K562 (cell line): ENCODE measurements around the gene SLC27A2. TPM values are rescaled to one million over a fixed set of nuclear protein-coding genes. Genes with fewer than 3 reads are reported as not detected.
A peak's percentile ranks its signal among the peaks of the same experiment; 100 is the strongest.

Source experiments
- CEBPB ChIP-seq: fragments of 450-650 bp; IDR thresholded peaks from 2 replicates; pipeline ENCODE4 v1.6.1; 2016; ENCODE audit warnings: missing genetic modification characterization, missing compliant biosample characterization
- CEBPG ChIP-seq, 3 experiments: fragments of 200-800 bp in 1 of 3; sonication (Bioruptor generic) in 1 of 3; sonication (generic) in 1 of 3; formaldehyde crosslinking in 1 of 3; IDR thresholded peaks in 2 of 3; conservative IDR thresholded peaks in 1 of 3; 2 replicates each; pipeline versions ENCODE4 v1.6.1 to v1.8.0; 2016 to 2022; ENCODE audit warnings: missing compliant biosample characterization in 2 of 3, missing genetic modification characterization in 2 of 3, mild to moderate bottlenecking in 1 of 3, missing genetic modification reagents in 1 of 3
- GABPA ChIP-seq: fragments of 200-800 bp; sonication (Bioruptor generic); conservative IDR thresholded peaks from 2 replicates; pipeline ENCODE4 v1.6.1; 2016; ENCODE audit warnings: low read depth, missing genetic modification characterization, missing compliant biosample characterization
- RBM34 ChIP-seq: fragments of 200-400 bp; formaldehyde crosslinking; IDR thresholded peaks from 2 replicates; pipeline ENCODE4 v1.6.1; 2018; ENCODE audit warnings: low read length, borderline replicate concordance; ENCODE audit not compliant: insufficient read depth
- SAP30 ChIP-seq: fragments of 200-600 bp; sonication (generic); IDR thresholded peaks from 2 replicates; pipeline ENCODE4 v1.6.1; 2012; ENCODE audit warnings: borderline replicate concordance, low read depth, mild to moderate bottlenecking, moderate library complexity, low read length, control low read depth, inconsistent platforms; ENCODE audit not compliant: insufficient read depth, poor library complexity, severe bottlenecking
- SMARCA4 ChIP-seq: fragments of 450-650 bp; IDR thresholded peaks from 2 replicates; pipeline ENCODE4 v1.6.1; 2016
- SMARCE1 ChIP-seq: fragments of 450-650 bp; IDR thresholded peaks from 2 replicates; pipeline ENCODE4 v1.7.1; 2016; ENCODE audit warnings: mild to moderate bottlenecking
- SOX6 ChIP-seq: fragments of 450-650 bp; IDR thresholded peaks from 2 replicates; pipeline ENCODE4 v1.6.1; 2014; ENCODE audit warnings: mild to moderate bottlenecking
- TEAD4 ChIP-seq, 2 experiments: sonication (generic) in 1 of 2; formaldehyde crosslinking in 1 of 2; IDR thresholded peaks; 2 replicates each; pipeline versions ENCODE4 v1.6.1 to v1.8.0; 2012 to 2022; ENCODE audit warnings: borderline replicate concordance in 1 of 2, inconsistent platforms in 1 of 2, low read length in 1 of 2, mild to moderate bottlenecking in 1 of 2, missing genetic modification reagents in 1 of 2
- ZNF586 ChIP-seq: fragments of 450-650 bp; formaldehyde crosslinking; conservative IDR thresholded peaks from 2 replicates; pipeline ENCODE4 v1.4.0; 2020; ENCODE audit warnings: mild to moderate bottlenecking, moderate library complexity
- polyA plus RNA-seq, 8 experiments: library from polyadenylated mRNA; depleted of rRNA in 4 of 8; stranded (reverse) in 5 of 8; unstranded in 3 of 8; fragments of >200 nt; fragmentation: Nextera tagmentation in 2 of 8; fragmentation: Illumina TruSeq in 1 of 8; extraction: Ambion mirVana in 2 of 8; extraction: Trizol in 1 of 8; gene quantifications; 2 replicates each; pipeline versions ENCODE4 v1.2.1 to v1.2.3, GENCODE V29; 2011 to 2014; ENCODE audit warnings: inconsistent platforms in 1 of 8, missing spikeins in 1 of 8
- total RNA-seq, 7 experiments: library from RNA; depleted of rRNA in 6 of 7; stranded (reverse); fragments of >200 nt in 6 of 7; fragmentation: Illumina TruSeq in 2 of 7; extraction: Trizol in 2 of 7; gene quantifications; 2 replicates each; pipeline versions ENCODE4 v1.2.1 to v1.2.3, GENCODE V29; 2011 to 2021; ENCODE audit warnings: low replicate concordance in 1 of 7
- TF ChIP-seq, protein P1 (sequence below): fragments of 250-450 bp; sonication (Bioruptor Pico); IDR thresholded peaks from 2 replicates; pipeline ENCODE4 v1.4.0; 2020
- TF ChIP-seq, protein P2 (sequence below): fragments of 450-650 bp; IDR thresholded peaks from 2 replicates; pipeline ENCODE4 v1.6.1; 2016; ENCODE audit warnings: mild to moderate bottlenecking
- TF ChIP-seq, protein P3 (sequence below), 2 experiments: fragments of 450-650 bp in 1 of 2; sonication (generic) in 1 of 2; formaldehyde crosslinking in 1 of 2; IDR thresholded peaks in 1 of 2; conservative IDR thresholded peaks in 1 of 2; 2 replicates each; pipeline versions ENCODE4 v1.6.1 to v1.8.1; 2016 to 2023; ENCODE audit warnings: mild to moderate bottlenecking in 2 of 2, moderate library complexity in 2 of 2, inconsistent platforms in 1 of 2, missing genetic modification reagents in 1 of 2
- TF ChIP-seq, protein P4 (sequence below): fragments of 250-450 bp; sonication (Bioruptor Pico); IDR thresholded peaks from 2 replicates; pipeline ENCODE4 v1.5.1; 2021; ENCODE audit warnings: mild to moderate bottlenecking

The SLC27A2 gene
- total and polyA plus RNA-seq, 9 of the 15 experiments (the other 6 are each of a cell fraction or from before 2014, with no cell fraction given) = 4.9 to 38.0 (median 22.7) TPM

DNA sequence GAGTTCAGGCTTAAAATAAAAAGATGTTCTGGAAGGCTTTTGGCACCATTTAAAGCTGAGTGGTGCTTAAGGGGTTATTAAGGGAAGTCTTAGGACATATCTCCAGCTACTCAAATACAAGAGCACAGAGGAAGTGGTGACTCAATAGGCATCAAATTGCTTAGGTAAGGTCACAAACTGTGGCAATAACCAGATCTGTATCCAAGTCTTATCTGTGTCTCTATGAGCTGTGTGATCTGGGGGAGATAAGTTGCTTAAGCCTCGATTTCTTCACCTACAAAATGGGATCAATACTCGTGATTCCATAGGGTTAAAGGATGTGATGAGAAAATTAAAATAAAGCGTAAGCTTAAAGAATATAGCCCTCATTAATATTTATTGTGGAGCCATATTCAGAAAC is 75.9 kb downstream of the SLC27A2 start (continued):
- TF ChIP-seq TEAD4 (IDR thresholded peaks at IDR 0.05; ENCODE audit: low read length) (peak; percentile 31; the same call in 1 of the 2 replicates), TEAD4 (CRISPR knock-in tag; IDR thresholded peaks at IDR 0.05; ENCODE audit: borderline replicate concordance) (no peak), CEBPB (tag) (peak; percentile 58), SOX6 (peak; percentile 43; the same call in 1 of the 2 replicates), CEBPG (CRISPR knock-in tag; IDR thresholded peaks at IDR 0.05) (no peak), CEBPG (tag; conservative IDR thresholded peaks at IDR 0.05 in 1 of 2, IDR thresholded peaks at IDR 0.05 in 1 of 2) (peak; percentile 42 to 73; a peak in 3 of 4 replicates), SMARCE1 (peak; percentile 50; the same call in 1 of the 2 replicates), SMARCA4 (peak; percentile 42; the same call in 1 of the 2 replicates), ZNF586 (CRISPR knock-in tag) (no peak), SAP30 (no peak), RBM34 (no peak), GABPA (tag) (no peak)
- TF ChIP-seq, protein P1, sequence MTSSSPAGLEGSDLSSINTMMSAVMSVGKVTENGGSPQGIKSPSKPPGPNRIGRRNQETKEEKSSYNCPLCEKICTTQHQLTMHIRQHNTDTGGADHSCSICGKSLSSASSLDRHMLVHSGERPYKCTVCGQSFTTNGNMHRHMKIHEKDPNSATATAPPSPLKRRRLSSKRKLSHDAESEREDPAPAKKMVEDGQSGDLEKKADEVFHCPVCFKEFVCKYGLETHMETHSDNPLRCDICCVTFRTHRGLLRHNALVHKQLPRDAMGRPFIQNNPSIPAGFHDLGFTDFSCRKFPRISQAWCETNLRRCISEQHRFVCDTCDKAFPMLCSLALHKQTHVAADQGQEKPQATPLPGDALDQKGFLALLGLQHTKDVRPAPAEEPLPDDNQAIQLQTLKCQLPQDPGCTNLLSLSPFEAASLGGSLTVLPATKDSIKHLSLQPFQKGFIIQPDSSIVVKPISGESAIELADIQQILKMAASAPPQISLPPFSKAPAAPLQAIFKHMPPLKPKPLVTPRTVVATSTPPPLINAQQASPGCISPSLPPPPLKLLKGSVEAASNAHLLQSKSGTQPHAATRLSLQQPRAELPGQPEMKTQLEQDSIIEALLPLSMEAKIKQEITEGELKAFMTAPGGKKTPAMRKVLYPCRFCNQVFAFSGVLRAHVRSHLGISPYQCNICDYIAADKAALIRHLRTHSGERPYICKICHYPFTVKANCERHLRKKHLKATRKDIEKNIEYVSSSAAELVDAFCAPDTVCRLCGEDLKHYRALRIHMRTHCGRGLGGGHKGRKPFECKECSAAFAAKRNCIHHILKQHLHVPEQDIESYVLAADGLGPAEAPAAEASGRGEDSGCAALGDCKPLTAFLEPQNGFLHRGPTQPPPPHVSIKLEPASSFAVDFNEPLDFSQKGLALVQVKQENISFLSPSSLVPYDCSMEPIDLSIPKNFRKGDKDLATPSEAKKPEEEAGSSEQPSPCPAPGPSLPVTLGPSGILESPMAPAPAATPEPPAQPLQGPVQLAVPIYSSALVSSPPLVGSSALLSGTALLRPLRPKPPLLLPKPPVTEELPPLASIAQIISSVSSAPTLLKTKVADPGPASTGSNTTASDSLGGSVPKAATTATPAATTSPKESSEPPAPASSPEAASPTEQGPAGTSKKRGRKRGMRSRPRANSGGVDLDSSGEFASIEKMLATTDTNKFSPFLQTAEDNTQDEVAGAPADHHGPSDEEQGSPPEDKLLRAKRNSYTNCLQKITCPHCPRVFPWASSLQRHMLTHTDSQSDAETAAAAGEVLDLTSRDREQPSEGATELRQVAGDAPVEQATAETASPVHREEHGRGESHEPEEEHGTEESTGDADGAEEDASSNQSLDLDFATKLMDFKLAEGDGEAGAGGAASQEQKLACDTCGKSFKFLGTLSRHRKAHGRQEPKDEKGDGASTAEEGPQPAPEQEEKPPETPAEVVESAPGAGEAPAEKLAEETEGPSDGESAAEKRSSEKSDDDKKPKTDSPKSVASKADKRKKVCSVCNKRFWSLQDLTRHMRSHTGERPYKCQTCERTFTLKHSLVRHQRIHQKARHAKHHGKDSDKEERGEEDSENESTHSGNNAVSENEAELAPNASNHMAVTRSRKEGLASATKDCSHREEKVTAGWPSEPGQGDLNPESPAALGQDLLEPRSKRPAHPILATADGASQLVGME (CRISPR knock-in tag) = no peak
- TF ChIP-seq, protein P2, sequence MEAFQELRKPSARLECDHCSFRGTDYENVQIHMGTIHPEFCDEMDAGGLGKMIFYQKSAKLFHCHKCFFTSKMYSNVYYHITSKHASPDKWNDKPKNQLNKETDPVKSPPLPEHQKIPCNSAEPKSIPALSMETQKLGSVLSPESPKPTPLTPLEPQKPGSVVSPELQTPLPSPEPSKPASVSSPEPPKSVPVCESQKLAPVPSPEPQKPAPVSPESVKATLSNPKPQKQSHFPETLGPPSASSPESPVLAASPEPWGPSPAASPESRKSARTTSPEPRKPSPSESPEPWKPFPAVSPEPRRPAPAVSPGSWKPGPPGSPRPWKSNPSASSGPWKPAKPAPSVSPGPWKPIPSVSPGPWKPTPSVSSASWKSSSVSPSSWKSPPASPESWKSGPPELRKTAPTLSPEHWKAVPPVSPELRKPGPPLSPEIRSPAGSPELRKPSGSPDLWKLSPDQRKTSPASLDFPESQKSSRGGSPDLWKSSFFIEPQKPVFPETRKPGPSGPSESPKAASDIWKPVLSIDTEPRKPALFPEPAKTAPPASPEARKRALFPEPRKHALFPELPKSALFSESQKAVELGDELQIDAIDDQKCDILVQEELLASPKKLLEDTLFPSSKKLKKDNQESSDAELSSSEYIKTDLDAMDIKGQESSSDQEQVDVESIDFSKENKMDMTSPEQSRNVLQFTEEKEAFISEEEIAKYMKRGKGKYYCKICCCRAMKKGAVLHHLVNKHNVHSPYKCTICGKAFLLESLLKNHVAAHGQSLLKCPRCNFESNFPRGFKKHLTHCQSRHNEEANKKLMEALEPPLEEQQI = no peak
- TF ChIP-seq, protein P3, sequence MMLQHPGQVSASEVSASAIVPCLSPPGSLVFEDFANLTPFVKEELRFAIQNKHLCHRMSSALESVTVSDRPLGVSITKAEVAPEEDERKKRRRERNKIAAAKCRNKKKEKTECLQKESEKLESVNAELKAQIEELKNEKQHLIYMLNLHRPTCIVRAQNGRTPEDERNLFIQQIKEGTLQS (IDR thresholded peaks at IDR 0.05) = peak; percentile 54; the same call in 1 of the 2 replicates
- TF ChIP-seq, protein P3 (CRISPR knock-in tag; conservative IDR thresholded peaks at IDR 0.05) = no peak
- TF ChIP-seq, protein P4, sequence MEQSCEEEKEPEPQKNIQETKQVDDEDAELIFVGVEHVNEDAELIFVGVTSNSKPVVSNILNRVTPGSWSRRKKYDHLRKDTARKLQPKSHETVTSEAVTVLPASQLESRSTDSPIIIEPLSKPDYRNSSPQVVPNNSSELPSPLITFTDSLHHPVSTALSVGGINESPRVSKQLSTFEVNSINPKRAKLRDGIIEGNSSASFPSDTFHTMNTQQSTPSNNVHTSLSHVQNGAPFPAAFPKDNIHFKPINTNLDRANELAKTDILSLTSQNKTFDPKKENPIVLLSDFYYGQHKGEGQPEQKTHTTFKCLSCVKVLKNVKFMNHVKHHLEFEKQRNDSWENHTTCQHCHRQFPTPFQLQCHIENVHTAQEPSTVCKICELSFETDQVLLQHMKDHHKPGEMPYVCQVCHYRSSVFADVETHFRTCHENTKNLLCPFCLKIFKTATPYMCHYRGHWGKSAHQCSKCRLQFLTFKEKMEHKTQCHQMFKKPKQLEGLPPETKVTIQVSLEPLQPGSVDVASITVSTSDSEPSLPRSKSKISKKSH = no peak
